ENCODE data around the gene CSMD2.
A peak's percentile ranks its signal among the peaks of the same experiment; 100 is the strongest.
"Not testable (repeated sequence)": the region's sequence is repeated elsewhere in the genome, so short reads cannot be mapped to it uniquely, and the experiment has no call there.

CSMD2 gene

GRCh38 chr1:34164771-34165391 lies at the start of gene CSMD2:
Gene CSMD2 (minus strand): TSS chr1:34165230. CDS start chr1:34165097, 133 bp downstream.
- peak; percentile 32 for DNase-seq

DNA sequence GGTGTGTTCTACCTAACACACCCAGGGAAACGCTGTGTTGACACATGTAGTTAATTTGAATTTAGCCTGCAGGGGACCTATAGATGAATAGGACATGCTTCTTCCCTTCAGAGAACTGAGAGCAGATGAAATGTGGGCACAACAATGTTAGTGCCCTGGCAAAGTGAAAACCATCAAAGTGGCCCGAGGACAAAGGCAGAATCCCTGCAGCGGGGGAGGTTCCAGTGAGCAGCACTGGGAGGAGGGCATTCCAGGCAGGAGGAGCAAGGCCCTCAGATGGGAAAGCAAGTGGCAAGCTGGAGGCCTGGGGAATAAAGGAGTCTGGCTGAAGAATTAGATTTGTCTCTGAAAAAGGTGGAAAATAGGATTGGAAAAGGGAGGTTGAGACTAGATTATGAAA lies 48.9 kb upstream of the CSMD2 start:
- DNase-seq = no peak

DNA sequence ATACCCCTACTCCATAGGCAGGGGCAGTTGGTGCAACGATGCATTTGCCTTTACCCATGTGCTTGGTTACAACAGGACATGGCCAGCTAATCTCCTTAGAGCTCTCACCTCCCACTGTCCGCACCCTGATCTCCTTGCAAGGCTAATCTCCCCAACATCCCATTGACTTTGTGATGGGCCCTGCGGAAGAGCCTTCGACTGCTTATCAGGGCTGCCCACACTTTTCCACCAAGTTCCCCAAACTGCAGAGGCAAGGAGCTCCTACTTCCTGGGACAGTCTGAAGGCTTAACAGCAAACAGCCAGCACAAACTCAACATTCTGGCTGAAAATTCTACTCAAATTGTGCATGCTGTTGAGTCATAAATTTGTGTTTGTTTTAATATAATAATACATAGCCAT lies 47.6 kb upstream of the CSMD2 start:
- no peak for DNase-seq

DNA sequence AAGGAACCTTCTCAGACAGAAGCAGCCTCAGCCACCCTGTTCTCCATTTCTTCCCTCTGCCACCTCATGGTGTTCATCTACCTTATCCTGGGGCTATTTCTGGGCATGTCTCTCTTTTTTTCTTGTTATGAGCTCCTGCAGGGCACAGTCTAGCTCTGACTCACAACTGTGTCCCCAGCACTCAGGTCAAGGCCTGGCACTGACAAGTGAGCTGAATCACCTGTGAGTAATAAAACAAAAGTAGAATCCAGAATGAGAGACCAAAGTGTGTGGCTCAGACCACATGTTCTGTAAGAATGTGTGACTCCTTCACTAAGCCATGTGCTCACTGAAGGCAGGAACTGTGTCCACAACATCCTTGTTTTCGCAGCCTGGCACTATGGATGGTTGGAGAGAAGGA lies 34.9 kb upstream of the CSMD2 start:
- no peak for DNase-seq

GRCh38 chr1:34192621-34193020 lies 27.6 kb upstream of the CSMD2 start:
- DNase-seq = no peak

DNA sequence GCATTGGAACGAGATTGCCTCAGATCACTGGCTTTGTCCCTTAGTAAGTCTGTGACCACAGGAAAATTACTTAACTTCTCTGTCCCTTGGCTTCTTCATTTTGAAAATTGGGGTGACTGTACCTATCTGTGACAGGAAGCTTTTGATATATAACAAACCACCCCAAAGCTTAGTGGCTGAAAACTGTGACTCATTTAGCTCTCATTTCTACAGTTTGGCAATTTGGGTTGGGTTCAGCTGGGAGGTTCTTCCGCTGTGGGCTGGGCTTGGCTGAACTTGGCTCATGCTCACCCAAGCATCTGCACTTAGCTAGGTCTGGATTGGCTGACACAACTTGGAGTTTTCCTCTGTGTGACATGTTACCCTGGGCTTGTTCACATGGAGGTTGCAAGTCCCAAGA lies 25.7 kb upstream of the CSMD2 start:
- DNase-seq = no peak

DNA sequence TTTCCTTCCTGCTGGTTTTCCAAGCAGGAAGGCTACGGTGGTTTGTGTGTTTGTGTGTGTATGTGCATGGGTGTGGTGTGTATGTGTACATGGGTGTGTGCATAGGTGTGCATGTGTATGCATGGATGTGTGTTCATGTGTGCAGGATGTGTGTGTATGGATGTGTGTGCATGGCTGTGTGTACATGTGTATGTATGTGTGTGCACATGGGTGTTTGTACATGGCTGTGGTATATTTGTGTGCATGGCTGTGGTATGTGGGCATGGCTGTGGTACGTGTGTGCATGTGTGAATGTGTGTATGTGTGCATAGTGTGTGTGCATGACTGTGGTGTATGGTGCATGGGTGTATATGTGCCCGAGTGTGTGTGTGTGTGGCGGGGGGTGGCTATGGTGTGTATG lies 24.0 kb upstream of the CSMD2 start:
- DNase-seq = no peak

DNA sequence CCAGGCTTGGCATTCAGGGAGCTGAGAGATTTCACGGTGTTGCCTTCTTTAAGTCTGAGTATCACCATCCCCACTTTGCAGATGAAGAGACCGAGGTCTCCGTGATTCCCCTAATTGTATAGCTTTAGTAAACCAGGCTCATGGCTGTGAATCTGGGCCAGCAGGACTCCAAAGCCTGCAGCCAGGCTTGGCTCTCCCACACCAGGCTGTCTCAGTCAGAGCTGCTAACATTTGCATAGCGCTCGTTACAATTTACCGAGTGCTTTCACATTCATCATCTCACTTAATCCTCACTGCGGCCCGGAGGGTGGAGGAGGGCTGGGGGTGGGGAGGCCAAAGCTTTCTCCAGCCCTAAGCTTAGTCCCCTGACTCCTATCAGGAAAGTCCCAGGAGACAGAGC lies 23.4 kb upstream of the CSMD2 start:
- no peak for DNase-seq

- no peak for DNase-seq
Measured at GRCh38 chr1:34186741-34187494, 21.9 kb upstream of the CSMD2 start.

DNA sequence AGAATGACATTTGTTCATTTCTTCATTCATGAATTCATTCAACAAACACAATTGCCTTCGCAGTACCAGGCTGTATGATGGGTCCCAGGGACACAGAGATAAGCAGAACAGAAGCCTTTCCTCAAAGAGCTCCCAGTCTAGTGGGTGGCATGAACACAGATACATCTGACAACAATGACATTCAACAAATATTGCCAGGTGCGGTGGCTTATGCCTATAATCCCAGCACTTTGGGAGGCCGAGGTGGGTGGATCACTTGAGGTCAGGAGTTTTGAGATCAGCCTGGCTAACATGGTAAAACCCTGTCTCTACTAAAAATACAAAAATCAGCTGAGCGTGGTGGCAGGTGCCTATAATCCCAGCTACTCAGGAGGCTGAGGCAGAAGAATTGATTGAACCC lies 18.4 kb upstream of the CSMD2 start:
- DNase-seq = not testable (repeated sequence)

DNA sequence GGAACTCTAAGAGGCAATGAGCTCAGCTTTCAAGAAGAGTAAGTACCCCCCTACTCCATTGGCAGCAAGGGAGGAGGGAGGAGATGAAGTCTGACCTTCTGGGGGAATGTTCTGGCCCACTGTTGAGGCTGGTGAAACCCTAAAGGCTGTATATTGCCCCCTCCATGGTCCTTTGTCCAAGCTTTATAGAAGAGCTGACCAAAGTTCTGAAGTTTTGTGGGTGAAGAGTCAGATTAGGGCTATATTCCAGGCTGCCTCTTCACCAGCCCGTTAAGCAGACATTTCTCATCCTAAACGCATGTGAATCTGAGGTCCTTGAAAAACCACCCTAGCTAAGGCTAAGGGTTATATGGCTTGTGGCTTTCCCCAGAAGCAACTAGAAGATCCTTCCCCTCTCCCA lies 13.0 kb upstream of the CSMD2 start:
- no peak for DNase-seq

DNA sequence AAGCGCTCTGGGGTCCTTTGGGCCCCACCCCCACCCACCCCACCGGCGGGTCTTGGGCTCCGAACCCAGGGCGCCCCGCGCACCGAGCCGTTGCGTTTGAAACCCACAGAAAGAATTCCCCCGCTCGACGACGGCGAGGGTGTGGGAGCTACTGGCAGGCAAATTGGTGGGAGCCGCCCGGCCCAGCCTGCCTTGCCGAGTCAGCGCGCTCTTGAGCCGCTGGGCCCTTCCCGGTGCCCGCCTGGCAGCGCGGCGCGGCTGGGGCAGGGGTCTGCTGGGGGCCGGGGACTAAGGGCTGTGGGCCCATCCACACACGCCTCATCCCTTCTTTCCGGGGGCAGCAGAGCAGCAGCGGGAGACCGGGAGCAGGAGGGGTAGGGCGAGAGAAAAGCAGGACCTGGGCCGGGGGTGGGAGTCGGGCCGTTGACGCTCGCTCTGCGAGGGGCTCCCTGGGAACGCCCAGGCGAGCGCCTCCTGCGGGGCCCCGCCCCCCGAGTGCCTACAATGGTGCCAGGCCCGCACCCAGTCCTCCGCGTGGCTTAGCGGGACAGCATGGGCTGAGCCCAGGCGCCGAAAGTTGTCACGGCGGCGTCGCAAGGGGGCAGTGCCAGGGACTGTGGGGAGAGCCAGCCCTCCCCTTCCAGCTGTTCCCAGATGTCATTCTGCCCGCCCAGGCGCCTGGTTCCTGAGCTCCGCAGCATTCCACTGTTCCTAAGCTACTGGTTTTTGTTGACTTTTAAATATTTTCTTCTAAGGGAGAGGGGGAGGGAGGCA lies 12.0 kb upstream of the CSMD2 start, which contains the start of gene C1orf94:
Gene C1orf94 (plus strand): TSS at position 78 of the 774 bp plus-strand sequence. CDS start 883 bp downstream, outside the sequence.
- no peak for DNase-seq

GRCh38 chr1:34175744-34176143 lies 10.7 kb upstream of the CSMD2 start:
- no peak for DNase-seq

GRCh38 chr1:34167389-34167788 lies 2.4 kb upstream of the CSMD2 start:
- DNase-seq = no peak

DNA sequence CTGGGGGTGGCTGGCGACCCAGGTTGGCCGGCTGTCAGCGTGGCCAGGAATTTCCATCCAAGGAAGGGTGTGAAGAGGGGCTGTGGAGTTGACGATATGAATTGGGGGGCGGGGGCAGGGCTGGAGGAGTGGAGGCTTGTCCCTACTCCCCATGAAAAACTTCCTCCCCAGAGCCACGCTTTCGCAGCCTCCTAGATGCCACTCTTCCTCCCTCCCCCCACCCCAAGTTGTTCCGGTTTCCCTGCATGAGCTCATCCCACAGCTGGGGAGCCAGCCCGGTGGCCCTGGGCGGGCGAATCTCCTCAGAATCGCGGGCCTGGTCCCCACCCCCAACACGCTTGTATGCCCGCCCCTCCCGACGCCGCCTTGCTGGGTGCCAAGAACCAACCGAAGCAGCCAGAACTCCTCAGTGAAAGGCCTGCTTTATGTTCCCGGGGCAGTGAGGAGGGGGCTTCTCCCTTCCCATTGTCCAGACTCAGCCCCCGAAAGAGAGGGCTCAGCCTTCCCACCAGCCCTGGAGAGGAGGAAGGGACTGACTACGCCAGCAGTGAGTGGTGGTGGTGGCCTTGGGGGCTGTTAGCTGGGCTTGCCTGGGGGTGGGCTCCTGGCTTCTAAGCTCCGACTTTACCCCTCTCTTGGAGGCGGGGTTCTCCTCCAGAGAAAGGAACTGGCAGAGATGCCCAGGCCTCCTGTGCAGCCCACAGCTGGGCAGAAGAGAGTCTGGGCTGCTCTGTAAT lies 1.8 kb upstream of the CSMD2 start:
- DNase-seq = no peak

DNA sequence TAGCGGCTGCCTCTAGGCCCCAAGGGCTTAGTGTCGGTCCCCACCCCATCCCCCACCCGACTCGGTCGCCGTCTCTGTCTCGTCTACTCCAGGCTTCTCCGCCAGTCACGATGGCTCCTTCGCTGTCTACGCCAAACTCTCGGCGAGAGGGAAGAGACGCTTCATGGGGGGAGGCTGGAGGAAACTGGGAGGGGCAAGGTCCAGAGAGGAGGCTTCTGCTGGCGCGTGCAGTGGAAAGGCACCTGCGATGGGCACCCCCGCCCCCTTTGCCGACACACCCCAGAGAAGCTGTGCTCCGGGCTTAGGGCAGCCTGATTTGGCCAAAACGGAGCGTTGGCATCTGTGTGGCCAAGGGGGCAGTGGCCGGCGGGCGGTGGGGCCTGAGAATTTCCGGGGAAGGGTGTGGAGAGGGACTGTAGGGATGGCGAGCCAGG lies 1.2 kb upstream of the CSMD2 start:
- no peak for DNase-seq

DNA sequence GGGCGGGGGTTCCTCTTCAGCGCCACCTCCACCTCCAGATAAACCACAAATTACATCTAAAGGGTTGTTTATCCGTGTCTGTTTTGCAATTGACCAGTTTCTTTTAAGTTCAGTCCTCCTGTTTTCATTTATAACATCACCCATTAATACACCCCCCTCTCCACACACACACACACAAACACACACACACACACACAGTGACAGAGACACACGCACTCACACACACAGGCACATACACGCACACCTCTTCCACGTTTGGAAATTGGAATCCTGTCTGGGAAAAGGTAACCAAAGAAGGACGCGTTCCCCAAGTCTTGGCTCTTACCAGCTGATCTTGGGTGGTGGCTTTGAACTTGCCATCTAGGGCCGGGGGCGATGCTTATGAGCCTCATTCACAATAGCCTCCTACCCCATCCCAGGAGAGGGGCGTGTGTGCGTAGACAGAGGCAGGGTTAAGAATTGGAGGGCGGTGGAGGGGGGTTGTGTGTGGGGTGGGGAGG lies 442 bp upstream of the CSMD2 start:
- DNase-seq = no peak

DNA sequence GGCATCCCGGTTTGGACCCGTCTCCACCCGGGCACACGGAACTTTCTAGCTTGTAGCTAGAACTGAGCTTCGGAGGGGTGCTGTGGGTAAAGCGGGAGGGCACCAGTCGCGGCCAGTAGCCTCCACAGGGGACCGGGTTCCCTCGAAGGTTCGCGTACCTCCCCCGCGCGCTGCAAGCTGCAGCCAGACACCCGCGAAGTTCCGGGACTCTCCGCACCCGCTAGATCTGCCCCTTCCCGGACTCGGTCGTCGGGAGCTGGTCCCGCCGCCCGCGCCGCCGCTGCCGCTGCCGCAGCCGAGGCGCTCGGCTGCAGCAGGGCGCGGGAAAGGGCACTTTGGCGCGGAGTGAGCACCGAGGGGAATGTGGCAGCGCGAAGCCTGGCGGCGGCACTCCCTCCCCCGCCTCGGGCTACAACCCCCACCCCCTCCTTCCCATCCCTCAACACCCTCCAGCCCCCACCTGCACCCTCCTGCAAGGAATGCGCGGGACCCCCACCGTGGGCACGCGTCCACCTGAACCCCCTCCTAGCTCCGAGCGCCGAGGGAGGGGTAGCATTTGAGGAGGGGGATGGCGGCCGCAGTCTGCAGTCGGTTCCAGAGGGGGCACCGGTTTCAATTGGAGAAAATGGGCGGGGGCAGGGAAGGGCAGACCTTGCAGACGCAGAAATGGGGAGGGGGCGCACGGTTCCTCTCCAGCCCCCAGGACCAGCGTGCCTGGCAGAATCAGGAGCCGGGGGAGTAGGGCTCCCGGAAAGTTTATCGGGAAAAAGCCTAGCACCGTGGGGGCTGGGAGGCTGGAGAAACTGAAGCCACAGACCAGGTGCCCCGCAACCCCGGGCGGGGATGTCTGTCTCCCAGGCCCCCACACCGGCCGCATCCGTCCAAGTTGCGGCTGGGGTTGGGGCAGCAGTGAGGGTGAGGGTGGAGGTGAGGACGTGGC lies 968 bp downstream of the CSMD2 start:
- DNase-seq = no peak

DNA sequence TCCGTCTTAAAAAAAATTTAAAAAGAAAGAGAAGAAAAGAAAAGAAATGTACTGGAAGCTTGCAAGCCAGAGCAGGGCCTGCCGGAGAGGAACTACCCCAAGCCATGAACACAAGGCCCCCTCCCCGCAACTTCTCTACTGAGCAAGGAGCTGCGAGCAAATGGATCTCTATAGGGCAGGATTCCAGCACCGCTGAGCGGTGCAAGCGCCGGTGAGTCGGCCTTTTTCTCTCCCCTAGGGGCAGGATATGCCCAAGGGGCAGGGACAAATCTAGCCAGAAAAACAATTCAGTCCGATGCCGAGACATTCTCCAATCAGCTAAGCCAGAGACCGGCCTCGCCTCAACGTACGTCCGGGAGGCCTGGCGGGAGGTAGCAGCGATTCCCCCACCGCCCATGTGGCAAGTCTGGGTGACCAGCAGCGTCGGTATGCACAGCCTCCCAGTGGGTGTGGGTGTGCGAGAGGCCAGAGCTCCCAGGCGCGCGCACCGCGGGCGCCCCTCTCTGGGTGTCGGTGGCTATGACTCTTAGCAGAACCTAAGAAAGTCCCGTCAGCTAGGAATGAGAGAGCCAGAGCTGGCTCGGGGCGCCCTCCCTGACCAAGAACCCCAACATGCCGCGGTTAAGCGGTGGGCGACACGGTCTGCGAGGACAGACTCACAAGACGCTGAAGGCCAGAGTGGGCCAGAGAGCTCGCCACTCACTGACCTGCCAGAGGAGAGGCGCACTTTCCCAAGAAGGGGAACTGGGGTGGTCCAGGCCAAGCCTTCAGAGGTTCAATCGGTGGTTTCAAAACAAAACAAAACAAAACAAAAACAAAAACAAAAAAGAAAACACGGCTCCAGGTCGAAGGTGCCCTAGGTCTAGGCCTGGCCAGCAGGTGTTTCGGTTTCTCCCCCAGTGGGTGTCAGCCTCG lies 1.9 kb downstream of the CSMD2 start:
- DNase-seq = no peak

DNA sequence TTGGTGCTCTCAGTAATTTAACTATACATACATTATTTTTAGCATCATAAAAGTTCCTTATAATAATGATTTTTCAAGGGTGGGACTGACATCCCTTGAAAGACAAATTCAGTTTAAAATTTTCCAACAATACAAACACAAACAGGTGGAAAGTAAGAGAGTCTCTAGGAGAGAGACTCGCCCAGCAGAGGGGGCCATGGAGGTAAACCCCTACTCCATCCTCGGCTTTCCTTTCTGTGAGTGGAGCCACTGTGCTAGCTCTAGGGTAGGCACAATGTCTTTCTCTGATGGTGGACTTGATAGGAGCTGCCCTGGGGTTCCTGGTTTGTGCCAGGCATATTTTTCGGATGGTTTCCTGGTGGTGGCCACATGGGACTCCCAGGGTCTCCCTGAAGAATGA lies 8.3 kb downstream of the CSMD2 start:
- DNase-seq = no peak

DNA sequence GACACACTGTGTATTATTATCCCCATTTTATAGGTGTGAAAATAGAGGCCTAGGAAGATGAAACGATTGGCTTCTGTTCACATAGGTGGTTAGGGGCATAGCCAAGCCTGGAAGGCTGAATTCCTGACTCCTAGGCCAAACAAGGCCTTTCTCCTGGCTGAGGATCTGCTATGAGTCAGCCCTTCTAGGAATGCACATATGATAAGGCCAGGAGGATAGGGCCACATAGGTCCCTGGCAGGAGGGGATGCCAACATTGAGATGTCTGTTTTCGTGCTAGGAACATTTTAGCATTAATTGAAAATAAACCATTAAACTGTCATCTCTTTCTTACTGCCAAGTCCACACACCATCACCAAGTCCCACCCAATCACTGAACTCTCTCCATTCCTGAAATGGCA lies 9.2 kb downstream of the CSMD2 start:
- DNase-seq = no peak
